22Rv1 (cell line): ENCODE data around the gene NHEJ1.

Experiments
- CTCF ChIP-seq: fragments of 450-650 bp; IDR thresholded peaks from 2 replicates; pipeline ENCODE4 v1.5.1; 2017; ENCODE audit warnings: mild to moderate bottlenecking
- ZFX ChIP-seq: fragments of 450-650 bp; IDR thresholded peaks from 2 replicates; pipeline ENCODE4 v1.6.1; 2017; ENCODE audit warnings: antibody characterized with exemption, borderline replicate concordance

DNA sequence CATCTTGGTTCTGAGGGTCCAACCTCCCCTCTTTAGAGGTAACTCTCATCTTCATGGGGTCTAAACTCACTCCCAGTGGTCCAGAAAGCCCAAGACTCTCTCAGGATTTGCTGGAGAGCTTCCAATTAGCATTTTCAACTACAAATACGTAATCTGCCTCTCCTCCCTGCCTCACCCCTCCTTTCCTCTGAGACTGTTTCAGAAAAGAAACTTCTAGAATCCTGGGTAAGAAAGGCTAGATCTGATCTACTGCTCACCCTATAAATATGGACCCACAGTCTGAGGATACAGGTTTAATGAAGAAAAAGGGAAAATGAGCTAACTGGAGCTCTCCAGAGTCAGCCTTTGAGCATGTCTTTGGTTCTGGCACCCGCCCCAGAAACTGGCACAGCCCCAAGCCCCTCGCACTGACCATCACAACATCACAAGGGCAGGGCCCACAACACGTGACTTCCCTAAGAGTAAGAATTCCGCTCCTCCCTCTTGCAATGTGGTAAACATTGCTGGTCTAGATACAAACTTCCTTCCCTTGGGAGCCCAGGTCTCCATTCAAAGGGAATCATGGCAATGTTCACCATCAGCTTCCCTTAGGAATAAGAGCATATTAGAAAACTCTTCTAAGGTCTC, 78.2 kb downstream of the NHEJ1 start:
- TF ChIP-seq CTCF (no peak), ZFX (no peak)
